Endothelial cell (in vitro differentiated cells): ENCODE measurements around the gene SYMPK. TPM values are rescaled to one million over a fixed set of nuclear protein-coding genes. Genes with fewer than 3 reads are reported as not detected.

Experiments used
- DNase-seq: peaks from one replicate; pipeline ENCODE4 v3.0.0; 2021; ENCODE audit warnings: low spot score
- H3K27ac Mint-ChIP-seq: one replicate; pipeline ENCODE4 v1.8.0; 2021; ENCODE audit warnings: mixed read lengths, inconsistent platforms; ENCODE audit not compliant: unreplicated experiment
- H3K27me3 Mint-ChIP-seq: one replicate; pipeline ENCODE4 v1.8.0; 2021; ENCODE audit warnings: mild to moderate bottlenecking, moderate library complexity, mixed read lengths, inconsistent platforms; ENCODE audit not compliant: unreplicated experiment
- H3K36me3 Mint-ChIP-seq: one replicate; pipeline ENCODE4 v1.8.0; 2021; ENCODE audit warnings: mild to moderate bottlenecking, low read depth, mixed read lengths, inconsistent platforms; ENCODE audit not compliant: unreplicated experiment
- H3K4me1 Mint-ChIP-seq: one replicate; pipeline ENCODE4 v1.8.0; 2021; ENCODE audit warnings: mild to moderate bottlenecking, mixed read lengths, inconsistent platforms; ENCODE audit not compliant: unreplicated experiment
- H3K4me3 Mint-ChIP-seq: one replicate; pipeline ENCODE4 v1.8.0; 2021; ENCODE audit warnings: mild to moderate bottlenecking, mixed read lengths, inconsistent platforms; ENCODE audit not compliant: unreplicated experiment
- H3K9me3 Mint-ChIP-seq: one replicate; pipeline ENCODE4 v1.8.0; 2021; ENCODE audit warnings: mixed read lengths, inconsistent platforms; ENCODE audit not compliant: unreplicated experiment
- total RNA-seq: library from RNA; stranded (reverse); fragmentation: NEBNext Ultra II Directional; extraction: Animal tissue kit (Norgen Biotek cat#: 25700); gene quantifications from one replicate; pipeline ENCODE4 v1.2.1, GENCODE V29; 2021; ENCODE audit not compliant: unreplicated experiment
- TF ChIP-seq, protein P1 (sequence below): fragments of 200-600 bp; sonication (generic); IDR thresholded peaks from one replicate; pipeline ENCODE4 v1.5.0; 2021; ENCODE audit warnings: antibody characterized with exemption; ENCODE audit not compliant: unreplicated experiment

The SYMPK gene
- total RNA-seq, 1 donor from 2014 or later: 70.7 TPM

DNA sequence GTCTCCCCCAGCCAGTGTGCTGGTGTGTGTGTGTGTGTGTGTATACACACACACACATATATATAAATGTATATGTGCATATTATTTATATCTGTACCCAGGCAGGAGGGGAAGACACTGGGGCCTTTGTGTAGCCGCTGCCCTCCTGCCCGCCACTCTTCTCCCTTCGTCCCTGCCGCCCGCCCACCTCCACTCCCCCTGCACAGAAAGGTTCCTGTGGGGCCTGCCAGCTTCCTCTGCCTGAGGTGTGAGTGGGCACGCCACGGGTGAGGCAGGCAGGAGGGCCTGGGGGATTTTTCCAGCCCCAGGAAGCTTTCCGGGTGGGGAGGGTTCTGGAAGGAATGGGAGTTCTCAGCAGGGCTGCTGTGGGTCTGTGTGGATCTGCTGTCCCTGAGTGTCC, 16.1 kb upstream of the SYMPK start:
- Mint-ChIP-seq H3K4me3 (no peak overlapping the region), H3K9me3 (no peaks in the 10 kb centered on the region), H3K27ac (no peak overlapping the region), H3K36me3 (no peaks in the 10 kb centered on the region), H3K4me1 (peaks cover 41% of the 10 kb centered on the region), H3K27me3 (peaks cover 11% of the 10 kb centered on the region)
- no peak for DNase-seq
- TF ChIP-seq, protein P1, sequence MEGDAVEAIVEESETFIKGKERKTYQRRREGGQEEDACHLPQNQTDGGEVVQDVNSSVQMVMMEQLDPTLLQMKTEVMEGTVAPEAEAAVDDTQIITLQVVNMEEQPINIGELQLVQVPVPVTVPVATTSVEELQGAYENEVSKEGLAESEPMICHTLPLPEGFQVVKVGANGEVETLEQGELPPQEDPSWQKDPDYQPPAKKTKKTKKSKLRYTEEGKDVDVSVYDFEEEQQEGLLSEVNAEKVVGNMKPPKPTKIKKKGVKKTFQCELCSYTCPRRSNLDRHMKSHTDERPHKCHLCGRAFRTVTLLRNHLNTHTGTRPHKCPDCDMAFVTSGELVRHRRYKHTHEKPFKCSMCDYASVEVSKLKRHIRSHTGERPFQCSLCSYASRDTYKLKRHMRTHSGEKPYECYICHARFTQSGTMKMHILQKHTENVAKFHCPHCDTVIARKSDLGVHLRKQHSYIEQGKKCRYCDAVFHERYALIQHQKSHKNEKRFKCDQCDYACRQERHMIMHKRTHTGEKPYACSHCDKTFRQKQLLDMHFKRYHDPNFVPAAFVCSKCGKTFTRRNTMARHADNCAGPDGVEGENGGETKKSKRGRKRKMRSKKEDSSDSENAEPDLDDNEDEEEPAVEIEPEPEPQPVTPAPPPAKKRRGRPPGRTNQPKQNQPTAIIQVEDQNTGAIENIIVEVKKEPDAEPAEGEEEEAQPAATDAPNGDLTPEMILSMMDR: no peak

- TF ChIP-seq, protein P1: no peak
- Mint-ChIP-seq H3K9me3 (no peaks in the 10 kb centered on the region), H3K36me3 (no peaks in the 10 kb centered on the region), H3K27me3 (peaks cover 15% of the 10 kb centered on the region), H3K27ac (no peak overlapping the region), H3K4me1 (peaks cover 36% of the 10 kb centered on the region), H3K4me3 (peak overlapping the region; percentile 1)
- no peak for DNase-seq
These were observed 15.3 kb upstream of the SYMPK start for GRCh38 chr19:45878043-45878794.

GRCh38 chr19:45876411-45877197, 13.7 kb upstream of the SYMPK start:
- Mint-ChIP-seq H3K9me3 (no peaks in the 10 kb centered on the region), H3K27me3 (peaks cover 16% of the 10 kb centered on the region), H3K4me3 (peak overlapping the region; percentile 44), H3K4me1 (peaks cover 31% of the 10 kb centered on the region), H3K36me3 (no peaks in the 10 kb centered on the region), H3K27ac (peak overlapping the region; percentile 80)
- peak; percentile 69 for DNase-seq
- TF ChIP-seq, protein P1: no peak

DNA sequence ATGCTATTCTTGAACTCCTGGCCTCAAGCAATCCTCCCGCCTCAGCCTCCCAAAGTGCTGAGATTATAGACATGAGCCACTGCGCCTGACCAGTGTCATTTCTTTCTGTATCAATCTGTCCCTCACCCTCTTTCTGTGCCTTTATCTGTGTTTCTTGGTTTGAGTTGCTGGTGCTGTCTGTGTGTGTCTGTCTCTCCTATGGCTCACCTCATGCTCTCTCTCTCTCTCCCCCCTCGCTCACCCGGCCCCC, 13.1 kb upstream of the SYMPK start:
- Mint-ChIP-seq H3K4me1 (peaks cover 29% of the 10 kb centered on the region), H3K9me3 (no peaks in the 10 kb centered on the region), H3K36me3 (no peaks in the 10 kb centered on the region), H3K27ac (peak overlapping the region; percentile 80), H3K27me3 (peaks cover 15% of the 10 kb centered on the region), H3K4me3 (peak overlapping the region; percentile 44)
- TF ChIP-seq, protein P1: no peak
- no peak for DNase-seq

- peaks cover 12% of the 10 kb centered on the region for H3K27me3 Mint-ChIP-seq
- H3K4me1 Mint-ChIP-seq: peaks cover 29% of the 10 kb centered on the region
- peak overlapping the region; percentile 67 for H3K27ac Mint-ChIP-seq
- H3K36me3 Mint-ChIP-seq: no peaks in the 10 kb centered on the region
- peak overlapping the region; percentile 76 for H3K4me3 Mint-ChIP-seq
- no peaks in the 10 kb centered on the region for H3K9me3 Mint-ChIP-seq
- DNase-seq: no peak
- TF ChIP-seq, protein P1: no peak
These were observed 11.6 kb upstream of the SYMPK start for GRCh38 chr19:45874620-45874966.
